Adrenal gland (tissue), 12 donors: ENCODE measurements around the gene PDIA2. TPM values are rescaled to one million over a fixed set of nuclear protein-coding genes. Genes with fewer than 3 reads are reported as not detected.

Experiments
- DNase-seq, 7 donors: peaks; one replicate each; pipeline ENCODE4 v3.0.0-alpha.2; 2019 to 2020
- H3K27ac ChIP-seq, 5 donors: fragments of 200-600 bp; sonication (generic) in 4 of 5; 1 replicate in 3 of 5; 2 replicates in 2 of 5; pipeline versions ENCODE4 v1.5.1 to v1.8.0; 2016 to 2020; ENCODE audit warnings: mild to moderate bottlenecking in 1 of 5
- H3K27me3 ChIP-seq: fragments of 200-600 bp; 2 replicates; pipeline ENCODE4 v1.8.0; 2021
- H3K36me3 ChIP-seq, 2 donors: fragments of 200-600 bp; replicated peaks in 1 of 2; 1 replicate in 1 of 2; 2 replicates in 1 of 2; pipeline versions ENCODE4 v1.5.1 to v1.8.0; 2018 to 2022
- H3K4me1 ChIP-seq, 2 donors: fragments of 200-600 bp; replicated peaks in 1 of 2; 1 replicate in 1 of 2; 2 replicates in 1 of 2; pipeline versions ENCODE4 v1.5.1 to v1.8.0; 2018 to 2021
- H3K4me3 ChIP-seq, 4 donors: fragments of 200-600 bp; sonication (generic) in 3 of 4; one replicate each; pipeline ENCODE4 v1.5.1; 2016 to 2018
- H3K9me3 ChIP-seq, 3 donors: fragments of 200-600 bp; sonication (generic) in 1 of 3; replicated peaks in 1 of 3; 1 replicate in 2 of 3; 2 replicates in 1 of 3; pipeline versions ENCODE4 v1.5.1 to v1.8.0; 2016 to 2021
- POLR2A ChIP-seq, 2 donors: fragments of 450-650 bp; IDR thresholded peaks; one replicate each; pipeline ENCODE4 v1.6.1; 2017; ENCODE audit warnings: antibody characterized with exemption in 2 of 2, mild to moderate bottlenecking in 2 of 2, moderate library complexity in 1 of 2
- WGBS, 4 donors: extraction: QIAGEN DNeasy Blood & Tissue Kit in 2 of 4; methylation state at CpG; one replicate each; pipeline versions ENCODE4 v1.1.5 to v1.1.7; 2013 to 2017; 5-methylcytosine and 5-hydroxymethylcytosine counted together
- intact Hi-C, 2 donors: fragments of 100-400 bp; cut with DNase I; formaldehyde crosslinking; loops; one replicate each; pipeline versions ENCODE4 v1.14.1 to v1.15.0; 2022 to 2023
- polyA plus RNA-seq, 3 donors: library from polyadenylated mRNA; stranded (reverse); fragments of 200-250 nt in 2 of 3; fragments of 350-450 nt in 1 of 3; fragmentation: Illumina TruSeq in 1 of 3; extraction: RNeasy Lipid Tissue Mini Kit (QIAGEN cat#74804) in 1 of 3; gene quantifications; one replicate each; pipeline ENCODE4 v1.2.3, GENCODE V29; 2013 to 2014
- total RNA-seq, 9 donors: library from RNA; depleted of rRNA in 4 of 9; stranded (reverse); fragments of >200 nt in 4 of 9; fragments of 120-200 nt in 1 of 9; fragmentation: NEBNext Ultra II Directional in 1 of 9; extraction: Animal tissue kit (Norgen Biotek cat#: 25700) in 1 of 9; gene quantifications; one replicate each; pipeline versions ENCODE4 v1.1.0 to v1.2.4, GENCODE V29; 2013 to 2023
- TF ChIP-seq, protein P1 (sequence below), 6 experiments: fragments of 450-650 bp in 4 of 6; fragments of 200-600 bp in 2 of 6; sonication (generic) in 1 of 6; IDR thresholded peaks; 1 replicate in 5 of 6; 2 replicates in 1 of 6; pipeline versions ENCODE4 v1.5.1 to v1.8.0; 2016 to 2021; ENCODE audit warnings: antibody characterized with exemption in 6 of 6, mild to moderate bottlenecking in 2 of 6, moderate library complexity in 1 of 6
- donor health status: healthy with polysubstance abuse.
- donor health status: Bipolar disorder and iron deficiency.
- donor health status: DM: yes; HTN: yes; CAD: no.
- donor health status: DM: no; HTN: no; CAD: no.
- donor health status: DM: no; HTN: no; CAD: no.
- donor health status: DM: yes; HTN: yes; CAD: no.

The PDIA2 gene
- total and polyA plus RNA-seq, 12 donors = 0.28 to 9.7 (median 0.86) TPM; not detected in 4

- WGBS, 4 donors = 76 to 89% (median 83%) methylated on average over 21 to 48 of the region's 48 CpGs
- Histone ChIP-seq H3K27me3 (peaks cover 11% of the 10 kb centered on the region), H3K27ac (no peak overlapping the region), H3K9me3 (no peaks in the 10 kb centered on the region), H3K4me1 (peaks cover 0 to 5% of the 10 kb centered on the region in 2 donors), H3K4me3 (no peak overlapping the region), H3K36me3 (peaks cover 0 to 17% of the 10 kb centered on the region in 2 donors)
- intact Hi-C loops = no loop called here
- TF ChIP-seq, protein P1, sequence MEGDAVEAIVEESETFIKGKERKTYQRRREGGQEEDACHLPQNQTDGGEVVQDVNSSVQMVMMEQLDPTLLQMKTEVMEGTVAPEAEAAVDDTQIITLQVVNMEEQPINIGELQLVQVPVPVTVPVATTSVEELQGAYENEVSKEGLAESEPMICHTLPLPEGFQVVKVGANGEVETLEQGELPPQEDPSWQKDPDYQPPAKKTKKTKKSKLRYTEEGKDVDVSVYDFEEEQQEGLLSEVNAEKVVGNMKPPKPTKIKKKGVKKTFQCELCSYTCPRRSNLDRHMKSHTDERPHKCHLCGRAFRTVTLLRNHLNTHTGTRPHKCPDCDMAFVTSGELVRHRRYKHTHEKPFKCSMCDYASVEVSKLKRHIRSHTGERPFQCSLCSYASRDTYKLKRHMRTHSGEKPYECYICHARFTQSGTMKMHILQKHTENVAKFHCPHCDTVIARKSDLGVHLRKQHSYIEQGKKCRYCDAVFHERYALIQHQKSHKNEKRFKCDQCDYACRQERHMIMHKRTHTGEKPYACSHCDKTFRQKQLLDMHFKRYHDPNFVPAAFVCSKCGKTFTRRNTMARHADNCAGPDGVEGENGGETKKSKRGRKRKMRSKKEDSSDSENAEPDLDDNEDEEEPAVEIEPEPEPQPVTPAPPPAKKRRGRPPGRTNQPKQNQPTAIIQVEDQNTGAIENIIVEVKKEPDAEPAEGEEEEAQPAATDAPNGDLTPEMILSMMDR (IDR thresholded peaks at IDR 0.05) = no peak
- TF ChIP-seq POLR2A (IDR thresholded peaks at IDR 0.05) = no peak
- no peak for DNase-seq
Measured at GRCh38 chr16:285146-286055, 2.4 kb downstream of the PDIA2 start.

DNA sequence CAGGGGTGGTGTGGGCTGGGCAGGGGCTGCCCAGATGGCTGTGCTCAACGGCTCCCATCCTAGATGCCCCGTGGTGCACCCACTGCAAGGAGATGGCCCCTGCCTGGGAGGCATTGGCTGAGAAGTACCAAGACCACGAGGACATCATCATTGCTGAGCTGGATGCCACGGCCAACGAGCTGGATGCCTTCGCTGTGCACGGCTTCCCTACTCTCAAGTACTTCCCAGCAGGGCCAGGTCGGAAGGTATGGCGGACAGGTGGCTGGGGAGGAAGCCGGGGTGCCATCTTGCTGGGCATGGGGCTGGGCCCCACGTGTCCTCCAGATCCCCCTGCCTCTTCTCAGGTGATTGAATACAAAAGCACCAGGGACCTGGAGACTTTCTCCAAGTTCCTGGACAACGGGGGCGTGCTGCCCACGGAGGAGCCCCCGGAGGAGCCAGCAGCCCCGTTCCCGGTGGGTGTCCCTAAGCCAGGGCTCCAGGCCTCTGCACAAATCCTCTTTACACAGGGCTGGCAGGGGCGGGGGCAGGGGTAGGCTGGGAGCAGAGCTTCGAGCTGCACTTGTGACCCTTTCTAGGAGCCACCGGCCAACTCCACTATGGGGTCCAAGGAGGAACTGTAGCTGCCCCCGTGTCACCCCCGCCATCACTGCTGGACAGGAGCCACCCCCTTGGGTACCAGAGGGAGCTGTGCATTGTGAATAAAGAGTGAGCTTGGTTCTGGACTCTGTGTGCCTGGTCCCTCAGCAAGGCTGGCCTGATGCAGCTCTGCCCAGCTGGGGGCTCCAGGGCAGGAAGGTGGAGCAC lies 3.7 kb downstream of the PDIA2 start:
- peaks cover 0 to 25% of the 10 kb centered on the region in 2 donors for H3K36me3 ChIP-seq
- no peaks in the 10 kb centered on the region for H3K27me3 ChIP-seq
- 92 to 96% (median 93%) methylated on average over 4 to 22 of the region's 22 CpGs for WGBS, 4 donors
- no peak overlapping the region for H3K4me3 ChIP-seq
- no peak overlapping the region for H3K27ac ChIP-seq
- intact Hi-C loops = no loop called here
- no peaks in the 10 kb centered on the region for H3K9me3 ChIP-seq
- TF ChIP-seq, protein P1 (IDR thresholded peaks at IDR 0.05) = no peak
- TF ChIP-seq POLR2A (IDR thresholded peaks at IDR 0.05) = no peak
- H3K4me1 ChIP-seq = no peaks in the 10 kb centered on the region
- DNase-seq = no peak

GRCh38 chr16:287298-287811 lies 4.4 kb downstream of the PDIA2 start:
- peaks cover 0 to 30% of the 10 kb centered on the region in 2 donors for H3K36me3 ChIP-seq
- no peak overlapping the region for H3K27ac ChIP-seq
- no peaks in the 10 kb centered on the region for H3K27me3 ChIP-seq
- TF ChIP-seq, protein P1 (IDR thresholded peaks at IDR 0.05) = no peak
- intact Hi-C loops = no loop called here
- DNase-seq = no peak
- 82 to 92% (median 84%) methylated on average over 14 to 16 of the region's 16 CpGs for WGBS, 4 donors
- H3K4me1 ChIP-seq = no peaks in the 10 kb centered on the region
- H3K9me3 ChIP-seq = no peaks in the 10 kb centered on the region
- H3K4me3 ChIP-seq = no peak overlapping the region
